PFSK-1 (cell line): ENCODE results near the gene MTX3.

ENCODE experiments used
- FOXP2 ChIP-seq: optimal IDR thresholded peaks from 2 replicates; pipeline ENCODE3; 2011; ENCODE audit warnings: borderline replicate concordance, control low read depth, inconsistent platforms; ENCODE audit not compliant: insufficient read depth; ENCODE audit errors: extremely low read length, extremely low read depth
- POLR2AphosphoS5 ChIP-seq: IDR thresholded peaks from 2 replicates; pipeline ENCODE4 v1.6.1; 2012; ENCODE audit warnings: low read depth, mild to moderate bottlenecking, control low read depth, low read length, moderate library complexity
- REST ChIP-seq, 2 experiments: IDR thresholded peaks; 2 replicates each; pipeline versions ENCODE4 v1.6.1 to v1.8.0; 2011 to 2012; ENCODE audit warnings: low read depth in 2 of 2, low read length in 2 of 2, control low read depth in 1 of 2, inconsistent platforms in 1 of 2, mild to moderate bottlenecking in 1 of 2, moderate library complexity in 1 of 2; ENCODE audit not compliant: insufficient read depth in 1 of 2
- SIN3A ChIP-seq: IDR thresholded peaks from 2 replicates; pipeline ENCODE4 v1.6.1; 2012; ENCODE audit warnings: mild to moderate bottlenecking, low read length, moderate library complexity, borderline replicate concordance; ENCODE audit not compliant: insufficient read depth
- TAF1 ChIP-seq: IDR thresholded peaks from 2 replicates; pipeline ENCODE4 v1.6.1; 2012; ENCODE audit warnings: low read length, control low read depth, borderline replicate concordance; ENCODE audit not compliant: insufficient read depth

The MTX3 gene

GRCh38 chr5:79936646-79937216 is 54.3 kb downstream of the MTX3 start:
- TF ChIP-seq REST (IDR thresholded peaks at IDR 0.05; ENCODE audit: insufficient read depth in 1 of 2, low read depth in 2 of 2, low read length in 2 of 2), result no peak
- TF ChIP-seq TAF1, result no peak
- TF ChIP-seq SIN3A, result no peak
- no peak for TF ChIP-seq FOXP2
- no peak for TF ChIP-seq POLR2AphosphoS5

GRCh38 chr5:79936002-79936645 is 54.9 kb downstream of the MTX3 start:
- TF ChIP-seq TAF1, result no peak
- no peak for TF ChIP-seq FOXP2
- TF ChIP-seq REST (IDR thresholded peaks at IDR 0.05; ENCODE audit: insufficient read depth in 1 of 2, low read depth in 2 of 2, low read length in 2 of 2), result no peak
- TF ChIP-seq POLR2AphosphoS5, result no peak
- no peak for TF ChIP-seq SIN3A

- TF ChIP-seq FOXP2, result no peak
- TF ChIP-seq TAF1, result no peak
- TF ChIP-seq REST (IDR thresholded peaks at IDR 0.05; ENCODE audit: insufficient read depth in 1 of 2, low read depth in 2 of 2, low read length in 2 of 2), result no peak
- TF ChIP-seq POLR2AphosphoS5, result no peak
- TF ChIP-seq SIN3A, result no peak
These were observed 56.4 kb downstream of the MTX3 start for GRCh38 chr5:79934681-79935080.

- TF ChIP-seq SIN3A, result no peak
- TF ChIP-seq REST (IDR thresholded peaks at IDR 0.05; ENCODE audit: insufficient read depth in 1 of 2, low read depth in 2 of 2, low read length in 2 of 2), result no peak
- TF ChIP-seq POLR2AphosphoS5, result no peak
- TF ChIP-seq TAF1, result no peak
- no peak for TF ChIP-seq FOXP2
These were observed 58.3 kb downstream of the MTX3 start for GRCh38 chr5:79932510-79933504.
